Panc1 (cell line): Measurements from ENCODE around the gene ARHGEF12. TPM values are rescaled to one million over a fixed set of nuclear protein-coding genes. Genes with fewer than 3 reads are reported as not detected.

Experiments used
- ATAC-seq: fragments of 200-7000 bp; cut with Tn5 transposase; 2 replicates; pipeline ENCODE4 v1.9.1; 2020; ENCODE audit warnings: mild to moderate bottlenecking, moderate library complexity
- BruUV-seq: library from RNA; stranded (reverse); fragments of 400-500 nt; replicated peaks from 2 replicates; lab custom pipeline; 2021; lab: Mats Ljungman, UMichigan
- CTCF ChIA-PET: fragments of 300-600 bp; sonication (Branson Sonifier 250); formaldehyde crosslinking; loops from one replicate; lab custom pipeline; 2022; ENCODE audit warnings: antibody characterized with exemption; lab: Charles Lee
- POLR2A ChIA-PET: fragments of 300-600 bp; sonication (Branson Sonifier 250); formaldehyde crosslinking; loops from one replicate; lab custom pipeline; 2022; ENCODE audit warnings: antibody characterized with exemption; lab: Charles Lee
- DNase-seq: peaks from one replicate; pipeline ENCODE4 v3.0.0-alpha.2; 2010; ENCODE audit warnings: low read depth, low spot score
- H3K27ac ChIP-seq: 2 replicates; pipeline ENCODE4 v1.5.1; 2011; ENCODE audit warnings: mild to moderate bottlenecking, low read length, inconsistent platforms
- H3K27me3 ChIP-seq: fragments of 200-500 bp; sonication (Bioruptor generic); 2 replicates; pipeline ENCODE4 v1.6.0; 2014; ENCODE audit warnings: low read length, inconsistent platforms; ENCODE audit not compliant: control insufficient read depth, insufficient read depth
- H3K36me3 ChIP-seq: fragments of 200-500 bp; sonication (Bioruptor generic); 2 replicates; pipeline ENCODE4 v1.5.1; 2014; ENCODE audit warnings: inconsistent platforms, mild to moderate bottlenecking, low read length, moderate library complexity; ENCODE audit not compliant: control insufficient read depth, insufficient read depth
- H3K4me1 ChIP-seq: 2 replicates; pipeline ENCODE4 v1.5.1; 2011; ENCODE audit warnings: inconsistent platforms, mild to moderate bottlenecking, low read length, moderate library complexity; ENCODE audit not compliant: control insufficient read depth, insufficient read depth
- H3K4me3 ChIP-seq, 2 experiments: 2 replicates each; pipeline ENCODE4 v1.5.1; 2011 to 2012; ENCODE audit warnings: low read depth in 2 of 2, low read length in 2 of 2, mild to moderate bottlenecking in 2 of 2, inconsistent platforms in 1 of 2, moderate library complexity in 1 of 2
- H3K9me3 ChIP-seq: fragments of 200-500 bp; sonication (Bioruptor generic); 2 replicates; pipeline ENCODE4 v1.5.1; 2014; ENCODE audit warnings: low read depth, mild to moderate bottlenecking, inconsistent platforms, low read length, moderate library complexity; ENCODE audit not compliant: control insufficient read depth, insufficient read depth
- POLR2AphosphoS5 ChIP-seq: IDR thresholded peaks from 2 replicates; pipeline ENCODE4 v1.6.1; 2012; ENCODE audit warnings: mild to moderate bottlenecking, low read depth, low read length, moderate library complexity
- SIN3A ChIP-seq: IDR thresholded peaks from 2 replicates; pipeline ENCODE4 v1.6.1; 2012; ENCODE audit warnings: low read depth, mild to moderate bottlenecking, low read length, moderate library complexity, borderline replicate concordance; ENCODE audit not compliant: insufficient read depth
- TCF7L2 ChIP-seq: IDR thresholded peaks from 2 replicates; pipeline ENCODE4 v1.6.1; 2011; ENCODE audit warnings: mild to moderate bottlenecking, low read depth, low read length, inconsistent platforms
- in situ Hi-C: cut with HindIII; loops from 2 replicates; pipeline ENCODE4 v1.10.0; 2016; ENCODE audit warnings: low sequenced_read_pairs, low pct_unique_long_range_greater_than_20kb
- intact Hi-C: fragments of 100-400 bp; cut with micrococcal nuclease; formaldehyde crosslinking; loops from one replicate; pipeline ENCODE4 v1.10.0; 2022; ENCODE audit not compliant: unreplicated experiment
- total RNA-seq: library from RNA; stranded (reverse); gene quantifications from one replicate; pipeline ENCODE4 v1.2.1, GENCODE V29; 2021; ENCODE audit not compliant: unreplicated experiment
- TF ChIP-seq, protein P1 (sequence below), 2 experiments: IDR thresholded peaks; 2 replicates each; pipeline ENCODE4 v1.6.1; 2011 to 2012; ENCODE audit warnings: low read depth in 2 of 2, control low read depth in 1 of 2, low read length in 1 of 2, mild to moderate bottlenecking in 1 of 2, moderate library complexity in 1 of 2; ENCODE audit not compliant: insufficient read depth in 1 of 2
- TF ChIP-seq, protein P2 (sequence below): fragments of 450-650 bp; IDR thresholded peaks from 2 replicates; pipeline ENCODE4 v1.5.1; 2017; ENCODE audit warnings: mild to moderate bottlenecking

ARHGEF12 gene
- total RNA-seq, 1 experiment from 2014 or later = 182 TPM

DNA sequence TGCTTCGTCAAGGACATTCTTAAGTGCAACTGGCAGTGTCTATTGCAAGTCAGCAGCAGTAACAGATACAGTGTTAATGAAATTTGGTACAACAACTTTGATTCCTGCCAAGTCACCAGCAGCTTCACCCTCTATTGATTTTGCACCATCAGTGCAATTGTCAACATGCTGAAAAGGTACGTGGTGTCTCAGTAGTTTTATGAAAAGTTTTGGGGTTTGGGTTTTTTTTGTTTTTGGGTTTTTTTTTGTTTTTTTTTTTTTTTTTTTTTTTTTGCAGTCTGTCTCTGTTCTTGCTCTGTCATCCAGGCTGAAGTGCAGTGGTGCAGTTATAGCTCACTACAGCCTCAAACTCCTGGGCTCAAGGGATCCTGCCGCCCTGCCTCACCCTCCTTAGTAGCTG, 156.3 kb downstream of the ARHGEF12 start:
- H3K27ac ChIP-seq = no peak overlapping the region
- in situ Hi-C loops = no loop called here
- no peak for DNase-seq
- H3K4me3 ChIP-seq = no peak overlapping the region
- TF ChIP-seq POLR2AphosphoS5 (no peak), SIN3A (no peak), TCF7L2 (no peak)
- TF ChIP-seq, protein P1, sequence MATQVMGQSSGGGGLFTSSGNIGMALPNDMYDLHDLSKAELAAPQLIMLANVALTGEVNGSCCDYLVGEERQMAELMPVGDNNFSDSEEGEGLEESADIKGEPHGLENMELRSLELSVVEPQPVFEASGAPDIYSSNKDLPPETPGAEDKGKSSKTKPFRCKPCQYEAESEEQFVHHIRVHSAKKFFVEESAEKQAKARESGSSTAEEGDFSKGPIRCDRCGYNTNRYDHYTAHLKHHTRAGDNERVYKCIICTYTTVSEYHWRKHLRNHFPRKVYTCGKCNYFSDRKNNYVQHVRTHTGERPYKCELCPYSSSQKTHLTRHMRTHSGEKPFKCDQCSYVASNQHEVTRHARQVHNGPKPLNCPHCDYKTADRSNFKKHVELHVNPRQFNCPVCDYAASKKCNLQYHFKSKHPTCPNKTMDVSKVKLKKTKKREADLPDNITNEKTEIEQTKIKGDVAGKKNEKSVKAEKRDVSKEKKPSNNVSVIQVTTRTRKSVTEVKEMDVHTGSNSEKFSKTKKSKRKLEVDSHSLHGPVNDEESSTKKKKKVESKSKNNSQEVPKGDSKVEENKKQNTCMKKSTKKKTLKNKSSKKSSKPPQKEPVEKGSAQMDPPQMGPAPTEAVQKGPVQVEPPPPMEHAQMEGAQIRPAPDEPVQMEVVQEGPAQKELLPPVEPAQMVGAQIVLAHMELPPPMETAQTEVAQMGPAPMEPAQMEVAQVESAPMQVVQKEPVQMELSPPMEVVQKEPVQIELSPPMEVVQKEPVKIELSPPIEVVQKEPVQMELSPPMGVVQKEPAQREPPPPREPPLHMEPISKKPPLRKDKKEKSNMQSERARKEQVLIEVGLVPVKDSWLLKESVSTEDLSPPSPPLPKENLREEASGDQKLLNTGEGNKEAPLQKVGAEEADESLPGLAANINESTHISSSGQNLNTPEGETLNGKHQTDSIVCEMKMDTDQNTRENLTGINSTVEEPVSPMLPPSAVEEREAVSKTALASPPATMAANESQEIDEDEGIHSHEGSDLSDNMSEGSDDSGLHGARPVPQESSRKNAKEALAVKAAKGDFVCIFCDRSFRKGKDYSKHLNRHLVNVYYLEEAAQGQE (IDR thresholded peaks at IDR 0.05; ENCODE audit: insufficient read depth in 1 of 2, low read depth in 2 of 2, low read length in 1 of 2) = no peak
- TF ChIP-seq, protein P2, sequence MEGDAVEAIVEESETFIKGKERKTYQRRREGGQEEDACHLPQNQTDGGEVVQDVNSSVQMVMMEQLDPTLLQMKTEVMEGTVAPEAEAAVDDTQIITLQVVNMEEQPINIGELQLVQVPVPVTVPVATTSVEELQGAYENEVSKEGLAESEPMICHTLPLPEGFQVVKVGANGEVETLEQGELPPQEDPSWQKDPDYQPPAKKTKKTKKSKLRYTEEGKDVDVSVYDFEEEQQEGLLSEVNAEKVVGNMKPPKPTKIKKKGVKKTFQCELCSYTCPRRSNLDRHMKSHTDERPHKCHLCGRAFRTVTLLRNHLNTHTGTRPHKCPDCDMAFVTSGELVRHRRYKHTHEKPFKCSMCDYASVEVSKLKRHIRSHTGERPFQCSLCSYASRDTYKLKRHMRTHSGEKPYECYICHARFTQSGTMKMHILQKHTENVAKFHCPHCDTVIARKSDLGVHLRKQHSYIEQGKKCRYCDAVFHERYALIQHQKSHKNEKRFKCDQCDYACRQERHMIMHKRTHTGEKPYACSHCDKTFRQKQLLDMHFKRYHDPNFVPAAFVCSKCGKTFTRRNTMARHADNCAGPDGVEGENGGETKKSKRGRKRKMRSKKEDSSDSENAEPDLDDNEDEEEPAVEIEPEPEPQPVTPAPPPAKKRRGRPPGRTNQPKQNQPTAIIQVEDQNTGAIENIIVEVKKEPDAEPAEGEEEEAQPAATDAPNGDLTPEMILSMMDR = no peak
- H3K4me1 ChIP-seq = no peaks in the 10 kb centered on the region
- intact Hi-C loops = no loop called here
- CTCF ChIA-PET = no interaction called here
- no peaks in the 10 kb centered on the region for H3K27me3 ChIP-seq
- no peak for ATAC-seq
- no peaks in the 10 kb centered on the region for H3K36me3 ChIP-seq
- POLR2A ChIA-PET = interaction anchor here (0.6 kb wide), 1 partner anchor 150 kb away, joined by 4 read pairs; no protein-coding TSS in a partner anchor
- BruUV-seq = no TSS peak
- no peaks in the 10 kb centered on the region for H3K9me3 ChIP-seq

- Histone ChIP-seq H3K36me3 (no peaks in the 10 kb centered on the region), H3K4me1 (no peaks in the 10 kb centered on the region), H3K27ac (no peak overlapping the region), H3K27me3 (no peaks in the 10 kb centered on the region), H3K9me3 (no peaks in the 10 kb centered on the region), H3K4me3 (no peak overlapping the region)
- in situ Hi-C loops (no loop called here), intact Hi-C loops (no loop called here)
- DNase-seq (no peak), ATAC-seq (no peak)
- POLR2A ChIA-PET = no interaction called here
- no TSS peak for BruUV-seq
- CTCF ChIA-PET = no interaction called here
- no peak for TF ChIP-seq POLR2AphosphoS5
- TF ChIP-seq, protein P1 (IDR thresholded peaks at IDR 0.05; ENCODE audit: insufficient read depth in 1 of 2, low read depth in 2 of 2, low read length in 1 of 2) = no peak
- no peak for TF ChIP-seq TCF7L2
- no peak for TF ChIP-seq SIN3A
- TF ChIP-seq, protein P2 = no peak
These were observed 158.4 kb downstream of the ARHGEF12 start for GRCh38 chr11:120494595-120494994.
